ENCODE data around the gene LRP1. TPM values are rescaled to one million over a fixed set of nuclear protein-coding genes. Genes with fewer than 3 reads are reported as not detected.

The LRP1 gene
- 96.4 and 138 TPM in 2 replicates for total RNA-seq (ENCODE audit: low replicate concordance)
- long read RNA-seq, partial matches to known transcripts, result 1 of 4 reads
- long read RNA-seq, other reads (novel, unspliced or antisense), result 3 of 4 reads

GRCh38 chr12:57127726-57128518, at the start of gene LRP1:
Gene LRP1 (plus strand): TSS chr12:57128483. CDS start chr12:57128965, 482 bp downstream.
- H3K36me3 Mint-ChIP-seq, result no peaks in the 10 kb centered on the region
- H3K4me1 Mint-ChIP-seq (ENCODE audit: unreplicated experiment), result peaks cover 50% of the 10 kb centered on the region
- H3K27ac Mint-ChIP-seq, result peak within 1 kb of the TSS; percentile 90
- DNase-seq (ENCODE audit: extremely low spot score, unreplicated experiment), result peak; percentile 85
- H3K9me3 Mint-ChIP-seq, result no peaks in the 10 kb centered on the region
- H3K27me3 Mint-ChIP-seq, result no peaks in the 10 kb centered on the region
- peak within 1 kb of the TSS; percentile 92 for H3K4me3 Mint-ChIP-seq
- TF ChIP-seq CTCF (conservative IDR thresholded peaks at IDR 0.05), result no peak

GRCh38 chr12:57078519-57079404, 49.5 kb upstream of the LRP1 start, which contains the start of gene NEMP1:
Gene NEMP1 (minus strand): TSS chr12:57078791. CDS start chr12:57078745, 46 bp downstream.
- Mint-ChIP-seq H3K4me1 (ENCODE audit: unreplicated experiment) (peaks cover 8% of the 10 kb centered on the region), H3K27me3 (no peaks in the 10 kb centered on the region), H3K27ac (peak within 1 kb of the TSS; percentile 97), H3K36me3 (no peaks in the 10 kb centered on the region), H3K9me3 (no peaks in the 10 kb centered on the region), H3K4me3 (peak within 1 kb of the TSS; percentile 95)
- peak; percentile 93 for DNase-seq (ENCODE audit: extremely low spot score, unreplicated experiment)
- TF ChIP-seq CTCF (conservative IDR thresholded peaks at IDR 0.05), result no peak

GRCh38 chr12:57079821-57080220, 48.5 kb upstream of the LRP1 start:
- H3K36me3 Mint-ChIP-seq, result no peaks in the 10 kb centered on the region
- no peak for TF ChIP-seq CTCF (conservative IDR thresholded peaks at IDR 0.05)
- no peaks in the 10 kb centered on the region for H3K27me3 Mint-ChIP-seq
- no peaks in the 10 kb centered on the region for H3K9me3 Mint-ChIP-seq
- no peak for DNase-seq (ENCODE audit: extremely low spot score, unreplicated experiment)
- no peak overlapping the region for H3K27ac Mint-ChIP-seq
- no peak overlapping the region for H3K4me3 Mint-ChIP-seq
- peaks cover 8% of the 10 kb centered on the region for H3K4me1 Mint-ChIP-seq (ENCODE audit: unreplicated experiment)

GRCh38 chr12:57080855-57081254, 47.4 kb upstream of the LRP1 start:
- H3K4me1 Mint-ChIP-seq (ENCODE audit: unreplicated experiment), result peaks cover 18% of the 10 kb centered on the region
- no peaks in the 10 kb centered on the region for H3K9me3 Mint-ChIP-seq
- H3K27me3 Mint-ChIP-seq, result no peaks in the 10 kb centered on the region
- no peaks in the 10 kb centered on the region for H3K36me3 Mint-ChIP-seq
- TF ChIP-seq CTCF (conservative IDR thresholded peaks at IDR 0.05), result no peak
- peak overlapping the region; percentile 58 for H3K27ac Mint-ChIP-seq
- DNase-seq (ENCODE audit: extremely low spot score, unreplicated experiment), result no peak
- H3K4me3 Mint-ChIP-seq, result no peak overlapping the region

GRCh38 chr12:57085999-57086492, 42.2 kb upstream of the LRP1 start:
- no peaks in the 10 kb centered on the region for H3K9me3 Mint-ChIP-seq
- H3K4me3 Mint-ChIP-seq, result peak overlapping the region; percentile 89
- TF ChIP-seq CTCF (conservative IDR thresholded peaks at IDR 0.05), result no peak
- H3K27me3 Mint-ChIP-seq, result no peaks in the 10 kb centered on the region
- H3K27ac Mint-ChIP-seq, result peak overlapping the region; percentile 95
- peak; percentile 71 for DNase-seq (ENCODE audit: extremely low spot score, unreplicated experiment)
- H3K4me1 Mint-ChIP-seq (ENCODE audit: unreplicated experiment), result peaks cover 32% of the 10 kb centered on the region
- H3K36me3 Mint-ChIP-seq, result peaks cover 7% of the 10 kb centered on the region
